AG08395 (cell line): ENCODE results near the gene INSC.
"Not testable (repeated sequence)": the region's sequence is repeated elsewhere in the genome, so short reads cannot be mapped to it uniquely, and the experiment has no call there.

Experiments
- DNase-seq: peaks from one replicate; pipeline ENCODE4 v3.0.0; 2012; ENCODE audit warnings: mixed read lengths, low spot score

INSC gene, protein sequence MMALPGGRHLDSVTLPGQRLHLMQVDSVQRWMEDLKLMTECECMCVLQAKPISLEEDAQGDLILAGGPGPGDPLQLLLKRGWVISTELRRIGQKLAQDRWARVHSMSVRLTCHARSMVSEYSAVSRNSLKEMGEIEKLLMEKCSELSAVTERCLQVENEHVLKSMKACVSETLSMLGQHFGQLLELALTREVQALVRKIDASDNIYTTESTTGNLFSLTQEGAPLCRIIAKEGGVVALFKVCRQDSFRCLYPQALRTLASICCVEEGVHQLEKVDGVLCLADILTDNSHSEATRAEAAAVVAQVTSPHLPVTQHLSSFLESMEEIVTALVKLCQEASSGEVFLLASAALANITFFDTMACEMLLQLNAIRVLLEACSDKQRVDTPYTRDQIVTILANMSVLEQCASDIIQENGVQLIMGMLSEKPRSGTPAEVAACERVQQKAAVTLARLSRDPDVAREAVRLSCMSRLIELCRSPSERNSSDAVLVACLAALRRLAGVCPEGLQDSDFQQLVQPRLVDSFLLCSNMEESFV

DNA sequence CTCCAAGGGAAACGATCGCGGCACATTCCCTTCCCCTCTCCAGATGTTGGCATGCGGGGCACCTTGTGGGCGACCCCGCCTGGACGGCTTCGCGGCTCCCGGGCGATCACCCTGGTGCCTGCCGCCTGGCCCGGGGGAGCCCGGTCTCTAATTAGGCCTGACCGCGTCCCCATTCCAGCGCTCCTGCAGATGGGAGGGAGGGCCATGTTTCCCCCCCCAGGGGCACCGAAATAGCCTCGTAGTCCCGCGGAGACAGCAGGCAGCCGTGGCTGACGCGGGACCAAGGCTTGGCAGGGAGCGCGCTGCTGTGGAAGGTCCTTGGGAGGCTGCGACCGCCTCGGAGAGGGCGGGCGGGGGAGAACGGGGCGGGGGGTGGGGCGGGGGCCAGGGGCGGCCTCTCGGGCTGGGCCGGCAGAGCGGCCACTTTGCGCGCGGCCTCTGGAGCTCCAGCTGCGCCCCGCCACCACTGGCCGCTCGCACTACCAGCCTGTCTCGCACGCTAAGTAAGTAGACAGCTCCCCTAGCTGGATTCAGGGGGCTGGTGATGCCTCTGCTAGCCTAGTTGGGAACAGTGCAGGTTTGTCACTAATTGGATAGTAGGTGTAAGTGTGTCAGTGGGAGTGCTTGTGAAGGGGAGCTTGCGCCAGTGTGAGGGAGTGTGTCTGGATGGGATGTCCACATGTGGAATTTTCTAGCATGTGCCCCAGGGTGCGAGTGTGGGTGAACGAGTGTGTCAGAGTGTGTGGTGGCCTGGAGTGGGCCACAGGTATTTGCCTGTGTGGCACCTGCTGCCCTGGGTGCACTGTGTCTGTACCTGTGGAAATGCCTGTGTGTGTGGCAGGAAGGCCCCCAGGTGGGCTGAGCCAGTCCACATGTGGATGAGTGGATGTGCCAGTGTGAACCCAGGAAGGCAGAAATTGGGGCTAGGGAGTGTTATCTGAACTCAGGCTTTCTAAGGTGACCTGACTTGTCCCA lies at the start of gene INSC:
TSS of gene INSC (plus strand) at position 423 of the 975 bp plus-strand sequence. CDS start 34,252 bp downstream, outside the sequence.
- peak; percentile 29 for DNase-seq

DNA sequence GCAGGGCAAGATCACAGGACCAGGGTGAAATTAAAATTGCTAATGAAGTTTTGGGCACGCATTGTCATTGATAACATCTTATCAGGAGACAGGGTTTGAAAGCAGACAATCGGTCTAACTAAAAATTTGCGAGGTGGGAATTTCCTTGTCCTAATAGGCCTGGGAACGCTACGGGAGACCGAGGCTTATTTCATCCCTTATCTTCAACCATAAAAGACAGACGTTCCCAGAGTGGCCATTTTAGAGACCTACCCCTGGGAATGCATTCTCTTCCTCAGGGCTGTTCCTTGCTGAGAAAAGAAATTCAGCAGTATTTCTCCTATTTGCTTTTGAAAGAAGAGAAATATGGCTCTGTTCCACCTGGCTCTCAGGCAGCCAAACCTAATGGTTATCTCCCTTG lies 45.0 kb upstream of the INSC start:
- DNase-seq, result not testable (repeated sequence)

GRCh38 chr11:15071556-15072255 lies 43.0 kb upstream of the INSC start:
- DNase-seq, result no peak

DNA sequence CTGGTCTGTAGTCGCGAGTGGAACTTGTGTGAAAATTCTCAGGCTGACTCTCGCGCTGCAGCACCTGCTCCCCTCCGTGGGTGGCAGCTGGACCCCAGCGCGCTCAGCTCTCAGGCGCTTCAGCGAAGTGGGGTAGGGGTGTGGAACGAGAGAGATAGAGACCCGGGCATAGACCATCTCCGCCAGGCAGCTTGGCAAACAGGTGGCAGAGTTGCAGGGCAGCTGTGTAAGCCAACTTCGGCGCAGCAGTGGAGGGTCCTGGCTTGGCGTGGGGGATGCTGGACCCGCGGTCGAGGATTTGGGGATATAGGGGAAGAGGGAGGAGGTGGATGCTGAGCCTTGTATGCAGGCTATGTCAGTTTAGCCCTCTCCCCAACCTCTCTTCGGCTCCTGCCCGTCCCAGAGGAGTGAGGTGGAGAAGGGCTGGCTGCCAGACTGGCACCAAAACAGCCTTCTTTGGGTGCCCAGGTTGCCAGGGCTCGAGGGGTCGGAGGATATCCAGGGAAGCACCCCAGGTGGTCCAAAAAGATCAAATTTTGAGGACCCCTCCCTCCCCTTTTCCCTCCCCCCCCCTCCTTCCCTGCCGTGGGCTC lies 42.1 kb upstream of the INSC start:
- DNase-seq, result no peak

DNA sequence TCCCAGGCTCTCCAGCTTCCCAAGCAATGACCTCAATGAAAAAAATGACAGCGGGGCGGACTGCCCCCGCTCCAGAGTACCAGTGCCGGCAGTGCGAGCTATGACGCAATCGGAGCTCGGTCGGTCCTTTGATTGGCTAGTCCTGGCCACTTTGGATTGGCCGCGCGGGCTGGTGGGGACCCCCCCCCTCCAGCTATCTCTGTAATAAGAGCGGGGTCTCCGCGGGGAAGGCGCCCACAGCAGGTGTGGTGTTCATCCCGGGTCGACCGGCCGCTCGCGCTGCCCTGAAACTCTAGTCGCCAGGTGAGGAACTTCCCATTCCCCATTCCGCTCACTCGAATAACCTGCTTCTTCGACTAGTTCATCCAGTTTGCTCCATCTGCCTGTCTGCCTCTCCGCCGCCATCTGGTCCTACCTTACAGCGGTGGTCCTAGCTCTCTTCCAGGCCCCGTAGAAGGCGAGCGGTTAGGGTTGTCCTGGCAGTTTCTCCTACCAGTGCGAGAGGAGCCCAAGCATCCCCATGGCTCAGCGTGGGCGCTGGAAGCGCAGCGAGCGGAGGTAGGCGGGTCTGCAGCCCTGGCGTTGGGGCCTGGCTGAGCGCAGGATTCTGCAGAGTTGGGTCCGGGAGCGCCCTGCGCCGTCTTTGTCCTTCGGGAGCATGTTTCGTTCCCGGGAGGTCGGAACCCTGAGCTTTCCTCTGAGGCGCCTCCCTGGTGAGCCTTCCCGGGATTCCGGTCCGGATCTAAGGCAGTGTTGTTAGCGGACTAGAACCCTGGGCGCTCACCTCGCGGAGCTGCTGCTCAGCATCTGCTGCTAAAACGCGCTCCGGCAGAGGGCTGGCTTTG lies 41.1 kb upstream of the INSC start, which contains the start of gene CALCB:
TSS of gene CALCB (plus strand) at position 233 of the 845 bp plus-strand sequence. CDS start 1,126 bp downstream, outside the sequence.
- peak; percentile 17 for DNase-seq

GRCh38 chr11:15074206-15075161 lies 40.2 kb upstream of the INSC start:
- peak; percentile 38 for DNase-seq

DNA sequence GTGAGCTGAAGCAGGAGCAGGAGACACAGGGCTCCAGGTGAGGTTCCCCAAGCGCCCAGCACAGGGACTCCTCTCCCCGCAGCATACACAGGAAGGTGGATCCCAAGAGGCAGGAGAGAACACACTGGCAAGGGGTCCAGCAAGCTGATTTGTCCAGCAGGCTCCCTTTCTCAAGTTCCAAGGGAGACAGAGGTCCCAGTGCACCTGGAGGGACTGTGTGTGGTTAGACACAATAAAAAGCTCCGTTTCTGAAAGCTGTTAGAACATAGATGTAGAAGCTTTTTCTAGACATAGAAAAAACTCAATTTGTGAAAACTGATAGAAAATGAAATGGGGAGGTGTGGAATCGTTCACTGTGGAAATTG lies 39.6 kb upstream of the INSC start:
- DNase-seq, result no peak

- DNase-seq, result no peak
Observed at GRCh38 chr11:15091175-15091574, 23.5 kb upstream of the INSC start.

- no peak for DNase-seq
Observed at GRCh38 chr11:15091625-15092024, 23.1 kb upstream of the INSC start.

DNA sequence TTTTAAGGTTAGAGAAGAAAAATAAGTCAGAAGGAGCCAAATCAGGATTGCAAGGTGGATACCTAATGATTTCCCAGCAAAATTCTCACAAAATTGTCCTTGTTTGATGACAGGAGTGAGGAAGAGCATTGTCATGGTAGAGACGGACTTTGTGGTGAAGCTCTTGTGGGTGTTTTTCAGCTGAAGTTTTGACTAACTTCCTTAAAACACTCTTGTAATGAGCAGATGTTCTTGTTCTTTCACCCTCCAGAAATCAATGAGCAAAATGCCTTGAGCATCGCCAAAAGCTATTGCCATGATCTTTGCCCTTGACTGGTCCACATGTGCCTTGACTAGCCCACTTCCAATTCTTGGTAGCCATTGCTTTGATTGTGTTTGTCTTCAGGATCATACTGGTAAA lies 21.3 kb upstream of the INSC start:
- no peak for DNase-seq

DNA sequence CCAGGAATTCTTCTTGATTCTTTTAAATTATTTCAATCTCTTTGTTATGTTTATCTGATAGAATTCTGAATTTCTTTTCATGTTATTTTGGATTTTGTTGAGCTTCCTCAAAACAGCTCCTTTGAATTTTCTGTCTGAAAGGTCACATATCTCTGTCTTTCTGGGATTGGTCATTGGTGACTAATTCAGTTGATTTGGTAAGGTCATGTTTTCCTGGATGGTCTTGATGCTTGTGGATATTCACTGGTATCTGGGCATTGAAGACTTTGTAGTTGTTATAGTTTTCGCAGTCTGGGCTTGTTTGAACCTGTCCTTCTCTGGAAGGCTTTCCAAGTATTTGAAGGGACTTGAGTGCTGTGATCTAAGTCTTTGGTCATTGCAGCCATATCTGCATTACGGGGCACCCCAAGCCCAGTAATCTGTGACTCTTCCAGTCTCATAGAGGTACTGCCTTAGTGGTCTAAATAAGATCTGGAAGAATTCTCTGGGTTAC lies 18.9 kb upstream of the INSC start:
- no peak for DNase-seq

GRCh38 chr11:15097411-15097810 lies 17.3 kb upstream of the INSC start:
- DNase-seq, result no peak

DNA sequence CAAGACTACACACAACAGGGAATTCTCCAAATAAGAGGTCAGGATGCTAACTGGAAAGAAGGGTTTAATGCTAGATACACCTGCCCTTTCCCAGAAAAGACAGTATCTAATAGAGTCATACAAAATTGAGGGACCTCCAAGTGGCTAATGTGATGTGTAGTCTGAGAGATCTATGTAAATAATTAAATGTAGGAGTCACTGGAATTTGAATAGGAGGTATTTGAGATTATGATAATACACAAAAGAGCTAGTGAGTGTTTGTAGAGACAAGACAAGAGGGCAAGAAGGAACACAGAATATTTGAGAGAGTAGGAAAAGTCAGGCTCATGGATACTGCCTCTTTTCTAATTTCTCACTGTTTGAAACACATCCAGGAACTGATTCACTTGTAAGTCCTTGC lies 15.5 kb upstream of the INSC start:
- DNase-seq, result no peak

- peak; percentile 82 for DNase-seq
Observed at GRCh38 chr11:15101072-15101709, 13.5 kb upstream of the INSC start.

- DNase-seq, result no peak
Observed at GRCh38 chr11:15104166-15104565, 10.6 kb upstream of the INSC start.

DNA sequence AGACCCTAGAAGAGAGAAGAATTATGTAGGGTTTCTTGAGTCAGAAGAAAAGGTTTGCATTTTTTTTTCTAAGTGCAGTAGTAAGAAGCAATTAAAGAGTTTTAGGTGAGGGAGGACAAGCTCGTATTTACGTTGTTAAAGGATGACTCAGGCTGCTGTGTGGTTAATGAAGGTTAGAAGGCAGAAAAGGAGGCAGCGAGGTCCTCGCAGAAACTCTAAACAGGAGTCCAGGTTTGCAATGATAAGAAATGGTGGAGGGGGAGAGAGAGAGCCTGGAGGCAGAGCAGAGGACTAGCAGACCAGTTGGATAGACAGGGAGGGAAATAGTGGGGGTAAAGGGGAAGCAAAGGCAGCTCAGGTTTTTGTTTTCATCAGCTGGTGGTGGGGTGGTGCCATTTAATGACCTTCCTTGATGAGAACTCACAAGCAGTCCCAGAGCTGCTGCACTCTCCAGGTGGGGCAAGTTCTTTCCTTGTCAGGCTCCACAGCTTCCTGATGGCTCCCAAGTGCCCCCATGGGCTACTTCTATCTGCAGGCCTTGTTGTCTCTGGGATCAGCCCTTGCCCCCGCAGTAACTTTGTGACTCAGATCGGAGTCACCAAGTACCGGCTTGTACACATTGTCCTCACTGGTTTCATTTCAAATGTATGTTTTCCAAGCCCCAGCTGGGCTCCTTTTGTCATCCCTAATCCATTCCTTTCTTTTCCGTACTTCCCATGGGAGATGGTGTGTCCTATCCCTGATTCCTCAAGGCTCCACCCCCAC lies 8.3 kb upstream of the INSC start:
- DNase-seq, result peak; percentile 63

DNA sequence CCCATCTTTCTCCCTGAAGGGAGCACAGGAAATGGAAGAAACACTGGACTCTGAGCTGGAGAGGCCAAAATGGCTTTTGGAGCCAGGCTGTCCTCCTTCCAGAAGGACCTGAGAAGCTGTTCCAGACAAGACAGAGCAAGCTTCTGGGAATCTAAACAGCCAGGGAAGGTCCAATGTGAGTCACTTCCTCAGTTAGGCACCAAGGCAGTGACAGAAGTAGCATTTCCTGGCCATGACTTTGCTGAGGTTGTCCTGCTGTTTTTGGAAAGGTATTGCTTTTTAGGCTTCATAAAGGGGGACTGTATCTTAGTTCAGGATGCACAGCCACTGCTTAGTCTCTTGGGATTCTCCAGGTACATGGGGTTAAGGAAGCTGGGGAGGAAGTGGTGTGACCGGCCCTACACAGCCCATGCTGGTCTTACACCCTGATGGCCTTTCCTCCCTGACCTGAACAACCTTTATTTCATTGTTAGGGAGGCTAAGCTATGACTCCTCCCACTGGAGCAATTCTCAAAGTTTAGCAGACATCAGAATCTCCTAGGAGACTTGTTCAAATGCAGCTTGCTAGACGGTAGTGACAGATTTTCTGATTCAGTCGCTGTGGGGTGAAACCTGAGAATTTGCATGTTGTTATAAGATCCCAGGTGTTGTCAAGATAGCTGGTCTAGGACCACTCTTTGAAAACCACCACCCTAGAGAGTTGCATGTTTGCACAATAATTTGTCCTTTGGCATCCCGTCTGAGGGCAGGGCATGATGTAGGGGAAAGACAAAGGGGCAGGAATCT lies 6.8 kb upstream of the INSC start:
- DNase-seq, result peak; percentile 50
